HG02852 (cell line): Measurements from ENCODE around the gene C10orf53.

Experiments
- ATAC-seq: cut with Tn5 transposase; IDR thresholded peaks from one replicate; pipeline ENCODE4 v1.9.1; 2021; ENCODE audit warnings: mild to moderate bottlenecking, moderate library complexity; ENCODE audit not compliant: unreplicated experiment

Gene C10orf53

GRCh38 chr10:49736564-49737113 is 57.2 kb downstream of the C10orf53 start:
- no peak for ATAC-seq

- ATAC-seq: no peak
Observed at GRCh38 chr10:49737474-49738201, 58.2 kb downstream of the C10orf53 start.

GRCh38 chr10:49738616-49739360 is 59.3 kb downstream of the C10orf53 start:
- ATAC-seq: no peak

GRCh38 chr10:49739426-49739825 is 60.0 kb downstream of the C10orf53 start:
- ATAC-seq: no peak

GRCh38 chr10:49740346-49741107 is 61.1 kb downstream of the C10orf53 start:
- ATAC-seq: no peak

GRCh38 chr10:49741108-49741995 is 61.9 kb downstream of the C10orf53 start:
- no peak for ATAC-seq

GRCh38 chr10:49742683-49743463 is 63.4 kb downstream of the C10orf53 start:
- no peak for ATAC-seq

GRCh38 chr10:49743464-49744075 is 64.1 kb downstream of the C10orf53 start:
- no peak for ATAC-seq

- ATAC-seq: no peak
Observed at GRCh38 chr10:49744091-49744685, 64.7 kb downstream of the C10orf53 start.

GRCh38 chr10:49744924-49745605 is 65.6 kb downstream of the C10orf53 start:
- no peak for ATAC-seq

- no peak for ATAC-seq
Observed at GRCh38 chr10:49745756-49746155, 66.3 kb downstream of the C10orf53 start.

GRCh38 chr10:49746626-49747302 is 67.3 kb downstream of the C10orf53 start:
- ATAC-seq: no peak
